HG03575 (cell line): Measurements from ENCODE around the gene BDH2.
A peak's percentile ranks its signal among the peaks of the same experiment; 100 is the strongest.

Source experiments
- ATAC-seq: cut with Tn5 transposase; IDR thresholded peaks from one replicate; pipeline ENCODE4 v1.9.1; 2021; ENCODE audit not compliant: unreplicated experiment, insufficient number of reproducible peaks, low FRiP score; ENCODE audit errors: extremely low read depth

The BDH2 gene

GRCh38 chr4:103099691-103100392 lies at the start of gene BDH2:
TSS of gene BDH2 (minus strand) at chr4:103099834. CDS start at chr4:103096254, 3,580 bp downstream.
- peak; percentile 90 for ATAC-seq

- no peak for ATAC-seq
These were observed 45.3 kb upstream of the BDH2 start for GRCh38 chr4:103144926-103145325.

- ATAC-seq: no peak
These were observed 37.8 kb upstream of the BDH2 start for GRCh38 chr4:103137446-103137827.

- ATAC-seq: no peak
These were observed 37.2 kb upstream of the BDH2 start for GRCh38 chr4:103136671-103137445.

GRCh38 chr4:103129174-103129573 lies 29.5 kb upstream of the BDH2 start:
- ATAC-seq: no peak

- ATAC-seq: no peak
These were observed 26.5 kb upstream of the BDH2 start for GRCh38 chr4:103126126-103126525.

- ATAC-seq: no peak
These were observed 23.5 kb upstream of the BDH2 start for GRCh38 chr4:103123114-103123513.

GRCh38 chr4:103118166-103118565 lies 18.5 kb upstream of the BDH2 start:
- ATAC-seq: no peak

GRCh38 chr4:103111598-103111997 lies 12.0 kb upstream of the BDH2 start:
- ATAC-seq: no peak

GRCh38 chr4:103108542-103108941 lies 8.9 kb upstream of the BDH2 start:
- ATAC-seq: no peak

GRCh38 chr4:103105558-103106356 lies 6.1 kb upstream of the BDH2 start:
- no peak for ATAC-seq

- no peak for ATAC-seq
These were observed 5.3 kb upstream of the BDH2 start for GRCh38 chr4:103104886-103105285.

- no peak for ATAC-seq
These were observed 1.1 kb upstream of the BDH2 start for GRCh38 chr4:103100691-103101090.

GRCh38 chr4:103098756-103099440 lies 736 bp downstream of the BDH2 start:
- no peak for ATAC-seq

- no peak for ATAC-seq
These were observed 1.3 kb downstream of the BDH2 start for GRCh38 chr4:103098341-103098740.

GRCh38 chr4:103097112-103097511 lies 2.5 kb downstream of the BDH2 start:
- ATAC-seq: no peak

GRCh38 chr4:103095080-103095479 lies 4.6 kb downstream of the BDH2 start:
- no peak for ATAC-seq

- ATAC-seq: no peak
These were observed 7.4 kb downstream of the BDH2 start for GRCh38 chr4:103092245-103092644.

GRCh38 chr4:103091601-103092223 lies 7.9 kb downstream of the BDH2 start:
- peak; percentile 39 for ATAC-seq
